Camera-type eye (tissue), 1 donor: ENCODE results near the gene NMD3. TPM values are rescaled to one million over a fixed set of nuclear protein-coding genes. Genes with fewer than 3 reads are reported as not detected.

ENCODE experiments used
- total RNA-seq: library from RNA; depleted of rRNA; stranded (reverse); fragments of >200 nt; gene quantifications from one replicate; pipeline ENCODE4 v1.2.3, GENCODE V29; 2014

The NMD3 gene
- total RNA-seq = 98.5 TPM

DNA sequence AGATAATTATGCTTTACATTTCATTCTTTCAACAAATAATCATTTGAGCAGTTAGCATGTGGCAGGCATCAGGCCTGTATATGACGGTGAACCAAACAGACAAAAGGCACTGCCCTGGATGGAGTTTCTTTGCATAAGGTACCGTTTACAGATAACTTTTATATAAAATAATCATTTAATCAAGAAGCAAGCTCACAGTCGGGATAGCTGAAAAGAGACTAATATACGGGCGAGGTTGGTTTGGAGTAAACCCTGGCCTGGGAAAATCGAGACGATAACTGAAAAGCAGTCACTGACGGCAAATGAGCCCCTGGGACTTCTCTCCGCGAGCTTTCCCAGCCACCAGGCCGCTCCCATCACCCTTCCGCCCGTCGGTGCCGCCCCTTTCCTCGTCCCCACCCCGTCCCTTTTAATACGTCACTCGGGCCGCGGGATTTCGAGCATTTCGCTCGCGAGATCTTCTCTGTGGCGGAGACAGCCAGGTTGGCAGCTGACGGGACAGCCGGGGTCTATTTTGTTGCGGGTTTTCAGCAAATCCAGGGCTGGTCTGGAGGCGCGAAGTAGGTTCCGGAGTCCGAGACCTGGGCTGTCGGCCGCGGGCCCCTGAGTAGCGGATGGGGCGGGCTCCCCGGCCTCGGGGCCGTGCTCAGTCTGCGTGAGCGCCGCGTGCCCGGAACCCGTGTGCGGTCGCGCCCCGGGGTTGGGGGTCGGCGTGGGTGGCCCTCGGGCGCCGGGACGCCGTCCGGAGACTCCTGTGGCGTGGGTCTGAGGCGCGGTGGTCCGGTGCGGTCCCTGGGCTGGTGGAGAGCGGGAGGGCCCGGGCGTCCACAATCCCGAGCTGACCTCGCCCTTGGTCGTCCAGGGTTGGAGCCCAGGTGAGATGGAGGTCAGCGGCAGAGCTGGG is at the start of gene NMD3:
NMD3 (plus strand) TSS at position 462 of the 904 bp plus-strand sequence. CDS start 703 bp downstream, outside the sequence.

Other genes starting within 250 kb of the NMD3 start
- gene B3GALNT1, start 116.0 kb upstream of the NMD3 start, total RNA-seq = 67.7 TPM
- gene SPTSSB, start 150.2 kb downstream of the NMD3 start, total RNA-seq = 4.1 TPM